Activated naive CD8-positive, alpha-beta T cell treated with anti-CD3 and anti-CD28 coated beads for 36 hours (primary cell): Measurements from ENCODE around the gene SEMA6B. TPM values are rescaled to one million over a fixed set of nuclear protein-coding genes. Genes with fewer than 3 reads are reported as not detected.
"Not testable (repeated sequence)": the region's sequence is repeated elsewhere in the genome, so short reads cannot be mapped to it uniquely, and the experiment has no call there.

Experiments
- DNase-seq: peaks from one replicate; pipeline ENCODE4 v3.0.0; 2021
- H3K27ac Mint-ChIP-seq: one replicate; pipeline ENCODE4 v1.8.0; 2022; ENCODE audit warnings: mild to moderate bottlenecking, moderate library complexity, mixed read lengths
- H3K27me3 Mint-ChIP-seq: one replicate; pipeline ENCODE4 v1.8.0; 2022; ENCODE audit warnings: mild to moderate bottlenecking, mixed read lengths
- H3K36me3 Mint-ChIP-seq: one replicate; pipeline ENCODE4 v1.8.0; 2021; ENCODE audit warnings: mild to moderate bottlenecking, mixed read lengths
- H3K4me1 Mint-ChIP-seq: one replicate; pipeline ENCODE4 v1.8.0; 2021; ENCODE audit warnings: mixed read lengths
- H3K4me3 Mint-ChIP-seq: one replicate; pipeline ENCODE4 v1.8.0; 2022; ENCODE audit warnings: mild to moderate bottlenecking, moderate library complexity, mixed read lengths
- H3K9me3 Mint-ChIP-seq: one replicate; pipeline ENCODE4 v1.8.0; 2022; ENCODE audit warnings: mixed read lengths
- total RNA-seq, 2 experiments: library from RNA; stranded (reverse); gene quantifications; one replicate each; pipeline ENCODE4 v1.2.3, GENCODE V29; 2021

Gene SEMA6B
- total RNA-seq, 2 experiments from 2014 or later = not detected

DNA sequence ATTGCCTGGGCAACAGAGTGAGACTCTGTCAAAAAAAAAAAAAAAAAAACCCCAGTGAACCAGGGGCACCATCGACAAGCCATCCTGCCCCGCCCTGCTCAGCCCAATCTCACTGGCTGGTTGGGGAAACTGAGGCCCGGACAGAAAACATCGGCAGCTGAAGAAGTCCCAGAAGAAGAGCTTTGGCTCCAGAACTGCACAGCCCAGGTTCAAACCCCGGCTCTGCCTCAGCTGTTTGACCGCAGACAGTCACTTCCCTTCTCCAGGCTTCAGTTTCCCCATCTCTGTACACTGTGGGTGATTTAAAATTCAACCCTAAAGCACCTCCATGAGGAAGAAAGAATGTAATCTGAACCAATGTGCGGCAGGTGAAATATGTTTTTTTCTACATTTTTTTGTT is 9.4 kb upstream of the SEMA6B start:
- Mint-ChIP-seq H3K27me3 (peaks cover 8% of the 10 kb centered on the region), H3K27ac (no peak overlapping the region), H3K9me3 (no peaks in the 10 kb centered on the region), H3K4me1 (no peaks in the 10 kb centered on the region), H3K36me3 (no peaks in the 10 kb centered on the region), H3K4me3 (no peak overlapping the region)
- DNase-seq = no peak

- Mint-ChIP-seq H3K4me3 (no peak overlapping the region), H3K27ac (no peak overlapping the region), H3K4me1 (no peaks in the 10 kb centered on the region), H3K36me3 (no peaks in the 10 kb centered on the region), H3K27me3 (peaks cover 4% of the 10 kb centered on the region), H3K9me3 (no peaks in the 10 kb centered on the region)
- DNase-seq = peak; percentile 64
Observed at GRCh38 chr19:4567584-4568071, 8.1 kb upstream of the SEMA6B start.

DNA sequence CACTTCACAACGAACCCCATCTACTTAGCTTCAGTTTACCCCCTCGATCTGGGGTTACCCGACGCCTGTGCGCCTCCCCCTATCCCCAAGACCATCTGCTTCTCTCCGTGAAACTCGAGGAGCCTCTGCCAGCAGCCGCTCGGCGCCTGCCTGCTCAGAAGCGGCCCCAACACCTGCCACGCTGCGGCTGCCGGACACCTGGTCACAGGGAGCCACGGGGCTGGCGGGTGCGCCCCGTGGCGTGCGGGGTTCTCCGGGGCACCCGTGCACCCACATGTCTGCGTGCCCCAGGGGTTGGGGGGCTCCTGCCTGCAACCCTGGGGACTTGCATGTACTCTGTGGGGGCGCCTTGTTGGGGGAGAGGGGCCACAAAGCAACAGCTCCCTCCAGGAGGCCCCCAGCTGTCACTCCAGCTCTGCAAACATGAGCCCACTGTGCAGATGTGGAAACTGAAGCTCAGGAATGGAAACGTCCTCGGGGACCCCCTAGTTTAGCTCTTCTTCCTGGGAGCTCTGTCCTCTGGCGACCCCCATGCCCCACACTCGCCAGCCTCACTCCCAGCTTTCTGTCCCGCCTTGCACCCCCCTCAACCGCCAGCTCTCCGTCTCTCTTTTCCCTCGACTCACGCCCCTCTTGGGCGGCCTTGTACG is 7.0 kb upstream of the SEMA6B start:
- H3K36me3 Mint-ChIP-seq = no peaks in the 10 kb centered on the region
- H3K27me3 Mint-ChIP-seq = peaks cover 8% of the 10 kb centered on the region
- DNase-seq = no peak
- no peaks in the 10 kb centered on the region for H3K9me3 Mint-ChIP-seq
- H3K4me3 Mint-ChIP-seq = no peak overlapping the region
- H3K27ac Mint-ChIP-seq = no peak overlapping the region
- no peaks in the 10 kb centered on the region for H3K4me1 Mint-ChIP-seq

DNA sequence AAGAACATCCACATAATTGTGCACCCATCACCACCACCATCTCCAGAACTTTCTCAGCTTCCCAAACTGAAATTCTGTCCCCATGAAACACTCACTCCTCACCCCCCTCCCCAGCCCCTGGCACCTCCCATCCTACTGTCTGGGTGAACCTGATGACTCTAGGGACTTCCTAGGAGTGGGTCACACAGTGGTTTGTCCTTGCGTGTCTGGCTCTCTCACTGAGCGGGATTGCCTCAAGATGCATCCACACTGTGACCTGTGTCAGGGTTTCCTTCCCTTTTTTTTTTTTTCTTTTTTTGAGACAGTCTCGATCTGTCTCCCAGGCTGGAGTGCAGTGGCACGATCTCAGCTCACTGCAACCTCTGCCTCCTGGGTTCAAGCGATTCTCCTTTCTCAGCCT is 4.1 kb upstream of the SEMA6B start:
- H3K36me3 Mint-ChIP-seq, H3K4me1 Mint-ChIP-seq, H3K27ac Mint-ChIP-seq, H3K4me3 Mint-ChIP-seq, DNase-seq, H3K9me3 Mint-ChIP-seq, H3K27me3 Mint-ChIP-seq: not testable (repeated sequence)

GRCh38 chr19:4562085-4562484 is 2.6 kb upstream of the SEMA6B start:
- not testable (repeated sequence) for H3K9me3 Mint-ChIP-seq, H3K4me3 Mint-ChIP-seq, H3K27me3 Mint-ChIP-seq, H3K27ac Mint-ChIP-seq, H3K36me3 Mint-ChIP-seq, H3K4me1 Mint-ChIP-seq, DNase-seq

GRCh38 chr19:4557971-4558941 is 1.2 kb downstream of the SEMA6B start:
- no peak for DNase-seq
- Mint-ChIP-seq H3K27ac (no peak overlapping the region), H3K4me1 (no peaks in the 10 kb centered on the region), H3K4me3 (no peak overlapping the region), H3K27me3 (peaks cover 4% of the 10 kb centered on the region), H3K9me3 (no peaks in the 10 kb centered on the region), H3K36me3 (no peaks in the 10 kb centered on the region)

GRCh38 chr19:4557144-4557970 is 2.1 kb downstream of the SEMA6B start:
- Mint-ChIP-seq H3K4me3 (no peak overlapping the region), H3K4me1 (no peaks in the 10 kb centered on the region), H3K9me3 (no peaks in the 10 kb centered on the region), H3K27me3 (peaks cover 3% of the 10 kb centered on the region), H3K27ac (no peak overlapping the region), H3K36me3 (no peaks in the 10 kb centered on the region)
- no peak for DNase-seq

GRCh38 chr19:4556597-4557127 is 2.8 kb downstream of the SEMA6B start:
- no peaks in the 10 kb centered on the region for H3K36me3 Mint-ChIP-seq
- peak; percentile 34 for DNase-seq
- no peak overlapping the region for H3K27ac Mint-ChIP-seq
- peaks cover 3% of the 10 kb centered on the region for H3K27me3 Mint-ChIP-seq
- no peaks in the 10 kb centered on the region for H3K9me3 Mint-ChIP-seq
- H3K4me3 Mint-ChIP-seq = no peak overlapping the region
- no peaks in the 10 kb centered on the region for H3K4me1 Mint-ChIP-seq

DNA sequence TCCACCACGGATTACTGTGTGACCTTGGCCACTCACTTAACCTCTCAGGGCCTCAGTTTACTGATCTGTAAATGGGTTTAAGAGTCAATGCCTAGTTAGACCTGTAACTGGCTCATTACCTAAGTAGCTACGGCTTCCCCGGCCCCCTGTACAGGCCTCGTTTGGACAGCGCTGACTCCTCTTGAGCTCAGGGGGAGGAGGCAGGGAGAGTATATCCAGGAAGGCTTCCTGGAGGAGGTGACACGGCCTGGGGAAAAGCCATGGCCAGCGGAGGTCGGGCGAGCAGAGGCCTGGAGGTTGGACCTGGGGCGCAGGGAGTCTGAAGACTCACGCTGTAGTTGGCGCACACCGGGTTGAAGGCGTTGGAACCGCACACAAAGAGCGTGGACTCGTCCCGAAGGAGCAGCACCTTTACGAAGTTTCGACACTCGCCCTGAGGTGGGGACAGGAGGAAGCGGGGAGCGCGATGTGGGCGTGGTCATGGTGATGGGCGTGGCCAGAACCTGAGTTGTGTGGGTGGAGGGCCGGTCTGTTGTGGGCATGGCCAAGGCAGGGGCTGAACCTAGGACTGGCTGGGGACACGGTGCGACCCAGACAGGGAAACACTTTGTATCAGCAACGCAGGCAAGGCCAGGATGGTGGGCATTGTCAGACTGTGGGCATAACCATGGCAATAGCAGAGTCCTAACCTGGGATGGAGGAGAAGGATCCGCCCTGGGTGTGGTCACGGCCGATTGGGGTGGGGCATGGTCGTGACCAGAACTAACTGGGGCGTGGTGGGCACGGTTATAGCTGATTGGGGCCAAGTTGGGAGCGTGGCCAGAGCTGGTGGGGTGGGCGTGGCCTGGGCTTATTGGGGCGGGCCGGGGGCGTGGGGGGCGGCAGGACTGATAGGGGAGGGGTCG is 3.6 kb downstream of the SEMA6B start:
- Mint-ChIP-seq H3K9me3 (no peaks in the 10 kb centered on the region), H3K36me3 (no peaks in the 10 kb centered on the region), H3K27ac (no peak overlapping the region), H3K27me3 (peaks cover 3% of the 10 kb centered on the region), H3K4me3 (no peak overlapping the region), H3K4me1 (no peaks in the 10 kb centered on the region)
- DNase-seq = no peak

DNA sequence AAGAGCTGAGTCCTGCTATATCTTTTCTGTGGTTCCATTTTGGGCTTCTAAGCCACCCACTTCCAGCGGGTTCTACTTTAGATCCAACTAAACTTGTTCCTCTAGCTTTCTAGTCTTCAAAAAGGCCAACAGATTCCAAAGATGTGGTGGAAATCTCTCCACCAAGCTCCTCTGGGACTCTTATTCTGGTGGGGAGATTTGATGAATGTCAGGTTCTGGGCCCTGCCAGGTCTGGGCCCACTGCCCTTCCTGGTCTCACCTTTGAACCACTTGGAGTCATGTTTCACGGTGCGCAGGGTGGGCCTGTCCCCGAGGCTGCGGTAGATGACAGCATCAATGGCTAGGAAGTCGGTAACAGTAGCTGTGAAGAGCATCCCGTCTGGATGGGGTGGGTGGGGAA is 4.8 kb downstream of the SEMA6B start:
- no peak for DNase-seq
- Mint-ChIP-seq H3K9me3 (no peaks in the 10 kb centered on the region), H3K27ac (no peak overlapping the region), H3K36me3 (no peaks in the 10 kb centered on the region), H3K4me1 (no peaks in the 10 kb centered on the region), H3K27me3 (peaks cover 3% of the 10 kb centered on the region), H3K4me3 (no peak overlapping the region)

DNA sequence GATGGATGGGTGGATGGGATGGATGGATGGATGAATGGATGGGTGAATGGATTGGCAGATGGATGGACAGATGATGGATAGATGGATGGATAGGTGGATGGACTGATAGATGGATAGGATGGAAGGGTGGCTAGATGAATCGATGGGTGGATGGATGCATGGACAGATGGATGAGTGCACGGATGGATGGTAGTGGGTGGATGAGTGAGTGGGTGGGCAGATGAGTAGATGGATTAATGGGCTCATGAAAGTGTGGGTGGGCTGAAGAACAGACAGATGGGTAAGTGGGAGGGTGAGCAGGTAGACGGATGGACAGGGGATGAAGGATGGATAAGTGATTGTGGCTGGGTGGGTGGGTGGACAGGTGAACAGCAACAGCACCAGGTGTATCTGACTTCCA is 5.7 kb downstream of the SEMA6B start:
- no peak overlapping the region for H3K27ac Mint-ChIP-seq

GRCh38 chr19:4553092-4553695 is 6.3 kb downstream of the SEMA6B start:
- no peaks in the 10 kb centered on the region for H3K9me3 Mint-ChIP-seq
- H3K27me3 Mint-ChIP-seq = peaks cover 8% of the 10 kb centered on the region
- DNase-seq = no peak
- no peak overlapping the region for H3K4me3 Mint-ChIP-seq
- H3K27ac Mint-ChIP-seq = no peak overlapping the region
- no peaks in the 10 kb centered on the region for H3K36me3 Mint-ChIP-seq
- no peaks in the 10 kb centered on the region for H3K4me1 Mint-ChIP-seq

More for the DNA sequence above, 5.7 kb downstream of the SEMA6B start:
- no peak overlapping the region for H3K4me3 Mint-ChIP-seq
- no peaks in the 10 kb centered on the region for H3K4me1 Mint-ChIP-seq
- no peaks in the 10 kb centered on the region for H3K36me3 Mint-ChIP-seq
- no peaks in the 10 kb centered on the region for H3K9me3 Mint-ChIP-seq
- H3K27me3 Mint-ChIP-seq = peaks cover 8% of the 10 kb centered on the region
- DNase-seq = no peak

DNA sequence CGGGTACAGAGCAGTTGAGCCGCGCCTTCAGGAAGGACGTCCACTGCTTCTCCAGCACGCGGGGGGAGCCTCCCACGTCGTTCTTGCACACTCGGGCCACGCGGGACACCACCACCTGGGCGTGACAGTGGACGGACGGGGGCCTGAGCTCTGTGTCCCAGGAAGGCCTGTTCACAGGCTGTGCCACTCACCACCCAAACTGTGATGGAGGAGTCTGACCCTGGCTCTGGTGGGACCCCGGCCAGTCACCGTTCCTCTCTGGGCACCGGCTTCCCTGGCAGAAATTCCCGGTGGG is 7.0 kb downstream of the SEMA6B start:
- Mint-ChIP-seq H3K9me3 (no peaks in the 10 kb centered on the region), H3K4me1 (no peaks in the 10 kb centered on the region), H3K27ac (no peak overlapping the region), H3K27me3 (peaks cover 8% of the 10 kb centered on the region), H3K36me3 (no peaks in the 10 kb centered on the region), H3K4me3 (no peak overlapping the region)
- DNase-seq = no peak
